Measurements from ENCODE around the gene SHROOM1. TPM values are rescaled to one million over a fixed set of nuclear protein-coding genes. Genes with fewer than 3 reads are reported as not detected.

The SHROOM1 gene
- total and polyA plus RNA-seq, 2 donors (not counting 1 experiment from before 2014, with no cell fraction given), result 1.3 to 2.3 TPM

DNA sequence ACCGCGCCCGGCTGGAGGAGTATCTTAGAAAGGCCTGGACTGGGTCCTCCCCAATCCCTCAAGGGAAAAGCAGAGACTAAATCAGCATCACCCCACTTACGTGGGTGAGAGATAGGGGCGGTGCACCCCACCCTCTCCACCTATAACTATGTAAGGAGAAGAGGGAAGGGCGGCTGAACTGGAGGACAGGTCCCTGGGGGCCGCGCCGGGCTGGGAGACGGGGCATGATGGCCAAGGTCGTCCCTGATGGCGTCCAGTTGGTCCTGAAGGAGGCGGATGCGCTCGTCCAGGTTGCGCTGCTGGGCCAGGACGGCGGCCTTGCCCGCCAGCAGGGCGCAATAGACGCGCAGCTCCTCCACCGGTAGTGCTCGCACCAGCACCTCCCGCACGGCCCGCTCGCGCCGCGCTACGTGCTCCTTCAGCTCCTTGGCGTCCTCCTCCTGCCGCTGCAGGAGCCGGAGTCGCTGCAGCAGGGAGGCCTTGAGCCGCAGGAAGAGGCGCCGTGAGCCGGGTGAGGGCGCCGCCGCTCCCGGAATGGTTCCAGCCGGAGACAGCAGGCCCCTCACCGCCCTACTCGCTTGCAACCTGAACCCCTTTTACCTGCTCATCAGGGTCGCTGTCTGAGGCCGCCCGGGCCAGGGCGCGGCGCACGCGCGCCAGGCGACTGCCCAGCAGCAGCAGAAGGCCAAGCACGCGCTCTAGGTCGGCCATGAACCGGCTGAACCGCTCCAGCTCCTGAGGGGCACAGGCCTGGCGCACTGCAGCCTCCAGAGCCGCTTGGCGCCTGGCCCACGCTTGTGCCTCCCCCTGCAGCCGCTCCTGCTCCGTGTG lies 7.6 kb downstream of the SHROOM1 start:
- Histone ChIP-seq H3K27ac (ENCODE audit: low read length in 2 of 2) (no peak overlapping the region), H4K20me1 (ENCODE audit: control insufficient read depth, insufficient read depth, low read length, poor library complexity, severe bottlenecking) (no peaks in the 10 kb centered on the region), H3K4me1 (ENCODE audit: control insufficient read depth in 2 of 2, insufficient read depth in 2 of 2, low read length in 2 of 2) (peaks cover 33 to 37% of the 10 kb centered on the region in 2 donors), H2AFZ (ENCODE audit: insufficient read depth, low read depth, low read length, poor library complexity, severe bottlenecking) (peak overlapping the region; percentile 50), H3K4me2 (replicated peaks; ENCODE audit: low read depth, low read length, poor library complexity, severe bottlenecking) (peak overlapping the region; percentile 41), H3K27me3 (replicated peaks in 1 of 4; ENCODE audit: control extremely low read depth in 1 of 4, control insufficient read depth in 3 of 4, insufficient read depth in 4 of 4, low read length in 3 of 4) (peaks cover 0 to 75% (median 38%) of the 10 kb centered on the region in 4 experiments), H3K4me3 (ENCODE audit: control extremely low read depth in 1 of 5, extremely low read depth in 1 of 5, insufficient read depth in 1 of 5, low read depth in 2 of 5, low read length in 4 of 5) (no peak overlapping the region), H3K79me2 (ENCODE audit: control insufficient read depth, insufficient read depth, low read length) (no peaks in the 10 kb centered on the region), H3K9ac (ENCODE audit: low read length) (no peak overlapping the region), H3K9me3 (ENCODE audit: control extremely low read depth in 1 of 3, control insufficient read depth in 2 of 3, insufficient read depth in 1 of 3, low read length in 2 of 3) (peaks cover 0 to 4% (median 0%) of the 10 kb centered on the region in 3 donors), H3K36me3 (replicated peaks in 1 of 2; ENCODE audit: control extremely low read depth in 1 of 2, control insufficient read depth in 1 of 2, extremely low read depth in 1 of 2, insufficient read depth in 2 of 2, low read length in 1 of 2) (no peaks in the 10 kb centered on the region)
- H3K4me3 Mint-ChIP-seq, result no peak overlapping the region
- ChIA-PET CTCF (interaction anchor here (0.6 to 6.2 kb wide), 5 partner anchors 8 to 320 kb away, joined by 3 to 66 read pairs (median 3); no protein-coding TSS in a partner anchor), POLR2A (interaction anchor here (0.6 kb wide), 1 partner anchor 59 kb away, joined by 11 read pairs; no protein-coding TSS in a partner anchor)
- no peak for TF ChIP-seq CTCF (IDR thresholded peaks at IDR 0.05)
- intact Hi-C loops (cut with micrococcal nuclease), result no loop called here
- peaks cover 38% of the 10 kb centered on the region for H3K27me3 Mint-ChIP-seq
- no peak for ATAC-seq (ENCODE audit: low read depth)
- H3K4me1 Mint-ChIP-seq, result peaks cover 18% of the 10 kb centered on the region
- H3K27ac Mint-ChIP-seq, result no peak overlapping the region
- no peak for DNase-seq
- no peaks in the 10 kb centered on the region for H3K9me3 Mint-ChIP-seq (ENCODE audit: insufficient read depth)
- WGBS (ENCODE audit: insufficient coverage), result 21% methylated on average over 63 of the region's 68 CpGs

DNA sequence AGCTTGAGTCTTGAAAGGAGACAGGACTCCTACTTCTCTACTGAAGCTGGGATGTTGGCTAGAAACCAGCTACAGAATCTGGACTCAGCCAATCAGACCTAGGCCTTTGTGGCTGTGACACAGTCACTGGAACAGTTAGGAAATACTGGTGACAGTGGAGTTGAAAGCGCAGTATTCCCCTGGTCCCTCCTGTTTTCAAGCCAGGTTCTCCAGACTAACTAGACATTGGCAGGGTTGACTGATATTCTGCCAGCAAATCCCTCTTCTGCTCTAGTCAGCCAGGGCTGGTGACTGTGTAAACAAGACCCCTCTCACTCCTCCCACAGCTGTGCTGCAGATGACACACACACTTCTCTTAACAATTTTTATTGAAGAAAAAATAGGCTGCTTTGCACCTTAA lies 8.7 kb downstream of the SHROOM1 start:
- H3K27ac Mint-ChIP-seq, result no peak overlapping the region
- POLR2A ChIA-PET, result interaction anchor here (0.5 kb wide), 1 partner anchor 405 kb away, joined by 3 read pairs; no protein-coding TSS in a partner anchor
- no peak overlapping the region for H3K9ac ChIP-seq (ENCODE audit: low read length)
- H3K27me3 Mint-ChIP-seq, result peaks cover 29% of the 10 kb centered on the region
- H2AFZ ChIP-seq (ENCODE audit: insufficient read depth, low read depth, low read length, poor library complexity, severe bottlenecking), result no peak overlapping the region
- DNase-seq, result no peak
- no peak for TF ChIP-seq EZH2 (IDR thresholded peaks at IDR 0.05; ENCODE audit: borderline replicate concordance, insufficient read depth, low read depth, low read length, poor library complexity, severe bottlenecking)
- TF ChIP-seq CTCF (IDR thresholded peaks at IDR 0.05), result no peak
- CTCF ChIA-PET, result interaction anchor here (0.8 to 6.2 kb wide), 9 partner anchors 10 to 583 kb away, joined by 3 to 66 read pairs (median 16); partner anchors contain the start of gene SHROOM1
- no peak overlapping the region for H3K27ac ChIP-seq (ENCODE audit: low read length in 2 of 2)
- no peaks in the 10 kb centered on the region for H3K79me2 ChIP-seq (ENCODE audit: control insufficient read depth, insufficient read depth, low read length)
- no peak overlapping the region for H3K4me2 ChIP-seq (replicated peaks; ENCODE audit: low read depth, low read length, poor library complexity, severe bottlenecking)
- peaks cover 0 to 4% (median 0%) of the 10 kb centered on the region in 3 donors for H3K9me3 ChIP-seq (ENCODE audit: control extremely low read depth in 1 of 3, control insufficient read depth in 2 of 3, insufficient read depth in 1 of 3, low read length in 2 of 3)
- peaks cover 14% of the 10 kb centered on the region for H3K4me1 Mint-ChIP-seq
- intact Hi-C loops (cut with micrococcal nuclease), result no loop called here
- H3K9me3 Mint-ChIP-seq (ENCODE audit: insufficient read depth), result no peaks in the 10 kb centered on the region
- WGBS (ENCODE audit: insufficient coverage), result 100% methylated on average over 1 of the region's 1 CpG
- no peak overlapping the region for H3K4me3 ChIP-seq (ENCODE audit: control extremely low read depth in 1 of 5, extremely low read depth in 1 of 5, insufficient read depth in 1 of 5, low read depth in 2 of 5, low read length in 4 of 5)
- H3K27me3 ChIP-seq (replicated peaks in 1 of 4; ENCODE audit: control extremely low read depth in 1 of 4, control insufficient read depth in 3 of 4, insufficient read depth in 4 of 4, low read length in 3 of 4), result peaks cover 0 to 65% (median 34%) of the 10 kb centered on the region in 4 experiments
- no peak overlapping the region for H3K4me3 Mint-ChIP-seq
- peaks cover 33 to 37% of the 10 kb centered on the region in 2 donors for H3K4me1 ChIP-seq (ENCODE audit: control insufficient read depth in 2 of 2, insufficient read depth in 2 of 2, low read length in 2 of 2)
- no peaks in the 10 kb centered on the region for H4K20me1 ChIP-seq (ENCODE audit: control insufficient read depth, insufficient read depth, low read length, poor library complexity, severe bottlenecking)
- H3K36me3 ChIP-seq (replicated peaks in 1 of 2; ENCODE audit: control extremely low read depth in 1 of 2, control insufficient read depth in 1 of 2, extremely low read depth in 1 of 2, insufficient read depth in 2 of 2, low read length in 1 of 2), result no peaks in the 10 kb centered on the region
- no peak for ATAC-seq (ENCODE audit: low read depth)

Data from B cell (primary cell).